SK-MEL-5 (cell line): Measurements from ENCODE around the gene CYP2A13. TPM values are rescaled to one million over a fixed set of nuclear protein-coding genes. Genes with fewer than 3 reads are reported as not detected.

Source experiments
- total RNA-seq: library from RNA; depleted of rRNA; stranded (reverse); fragments of >200 nt; shearing (Covaris generic); gene quantifications from 2 replicates; pipeline ENCODE4 v1.2.3, GENCODE V29; 2014; rRNA removed

Gene CYP2A13
- total RNA-seq, 1 experiment from 2014 or later, result not detected

Other genes starting within 250 kb of the CYP2A13 start
- gene CYP2A6, start 238.0 kb upstream of the CYP2A13 start, total RNA-seq, result not detected in 2 replicates
- gene CYP2A7, start 206.2 kb upstream of the CYP2A13 start, total RNA-seq, result not detected in 2 replicates
- 0.13 TPM in 1 of 2 replicates, not detected in the other for gene CYP2B6, start 97.2 kb upstream of the CYP2A13 start, total RNA-seq
- not detected in 2 replicates for gene CYP2F1, start 26.0 kb downstream of the CYP2A13 start, total RNA-seq
- gene CYP2S1, start 104.8 kb downstream of the CYP2A13 start, total RNA-seq, result not detected in 2 replicates
- gene AXL, start 130.8 kb downstream of the CYP2A13 start, total RNA-seq, result 0.03 TPM in 1 of 2 replicates, not detected in the other
- gene HNRNPUL1, start 175.9 kb downstream of the CYP2A13 start, total RNA-seq, result 56.4 and 59.7 TPM in 2 replicates
- gene CCDC97, start 221.7 kb downstream of the CYP2A13 start, total RNA-seq, result 6.9 and 9.8 TPM in 2 replicates